ENCODE data around the gene AFAP1.

The AFAP1 gene

DNA sequence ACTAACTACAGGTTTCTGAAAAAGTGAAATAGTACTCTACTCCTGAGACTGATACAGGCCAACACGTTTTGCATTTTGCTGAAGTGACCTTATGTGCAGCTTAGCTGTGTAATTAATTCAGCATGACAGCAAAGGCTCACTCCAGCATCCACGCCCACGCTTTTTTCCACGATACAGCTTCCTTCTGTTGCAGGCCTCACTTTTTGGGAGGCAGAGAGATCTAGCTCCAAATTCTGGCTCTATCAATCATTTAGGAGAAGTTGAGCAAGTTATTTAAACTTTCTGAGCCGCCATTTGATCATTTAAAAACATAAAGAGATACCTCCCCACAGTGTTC, 160.3 kb downstream of the AFAP1 start:
- no peak for DNase-seq

DNA sequence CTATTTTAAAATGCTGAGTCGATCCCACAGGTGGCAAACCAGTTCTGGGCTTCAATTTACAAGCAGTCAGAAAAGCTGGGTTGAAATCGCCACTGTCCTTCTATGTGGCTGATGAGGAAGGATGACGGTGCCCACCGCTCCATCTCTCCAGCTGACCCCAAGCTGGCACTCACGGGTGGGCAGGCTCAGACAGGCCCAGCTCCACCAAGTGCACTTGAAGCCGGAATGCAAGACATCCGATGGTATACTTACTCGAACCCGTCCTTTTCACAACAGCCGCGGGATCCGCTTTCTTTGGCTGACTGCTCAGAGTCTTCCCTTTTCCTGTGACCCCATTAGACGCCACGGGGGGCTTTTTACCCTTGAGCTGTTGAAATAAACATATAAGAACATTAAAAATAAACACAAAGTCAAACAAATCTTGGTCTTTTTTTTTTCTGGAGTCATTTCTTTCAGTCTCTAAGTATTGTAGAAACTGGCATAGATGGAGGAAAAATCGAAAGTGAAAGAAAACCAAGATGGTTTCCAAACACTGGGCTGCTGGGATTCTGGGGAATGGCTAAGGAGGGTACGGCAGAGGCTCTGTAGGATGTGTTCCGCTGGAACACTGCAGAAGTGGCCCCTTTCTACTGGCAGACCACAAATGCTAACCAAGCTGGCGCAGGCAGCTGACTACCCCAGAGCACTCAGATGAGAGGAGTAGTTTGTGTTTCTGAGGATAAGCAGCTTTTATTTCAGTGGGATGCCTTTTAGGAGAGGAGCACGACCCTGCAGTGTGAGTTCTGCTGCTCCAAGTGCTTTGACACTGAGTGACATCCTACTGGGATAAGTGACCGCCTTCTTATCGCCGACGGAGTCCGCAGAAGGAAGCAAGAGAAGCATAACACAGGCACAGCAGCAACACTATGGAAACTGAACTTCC, 160.9 kb downstream of the AFAP1 start:
- DNase-seq = no peak

GRCh38 chr4:7777871-7778509, 161.7 kb downstream of the AFAP1 start:
- DNase-seq = no peak

DNA sequence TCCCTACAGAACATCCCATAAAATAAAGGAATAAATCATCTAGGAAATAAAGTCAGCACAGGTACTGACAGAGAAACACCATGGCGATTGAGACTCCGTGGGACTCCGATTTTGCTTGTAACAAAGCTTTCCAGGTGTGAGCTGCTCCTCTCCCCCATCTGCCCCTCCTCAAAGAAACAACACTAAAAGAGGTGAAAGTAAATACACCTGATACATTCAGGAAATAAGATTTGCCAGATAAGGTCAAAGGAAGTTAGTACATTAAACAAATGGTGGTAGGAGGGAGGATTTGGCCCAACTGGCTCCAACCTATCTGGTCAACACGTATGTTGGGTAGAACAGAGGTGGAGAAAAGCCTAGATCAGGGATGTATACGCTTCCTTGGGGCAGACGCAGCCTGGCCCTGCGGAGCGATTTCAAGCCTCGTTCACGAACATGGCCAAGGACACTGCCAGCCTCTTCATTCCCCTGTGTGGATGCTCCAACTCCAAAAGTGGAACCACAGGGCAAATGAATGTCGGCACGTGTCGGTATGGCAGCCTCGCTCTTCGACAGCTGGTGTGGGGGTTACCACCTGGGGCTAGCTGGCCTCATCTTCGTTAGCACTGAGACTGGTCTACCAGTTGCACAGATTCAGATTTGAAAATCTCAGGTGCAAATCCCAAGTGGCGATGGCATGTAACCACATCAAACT, 162.5 kb downstream of the AFAP1 start:
- no peak for DNase-seq

DNA sequence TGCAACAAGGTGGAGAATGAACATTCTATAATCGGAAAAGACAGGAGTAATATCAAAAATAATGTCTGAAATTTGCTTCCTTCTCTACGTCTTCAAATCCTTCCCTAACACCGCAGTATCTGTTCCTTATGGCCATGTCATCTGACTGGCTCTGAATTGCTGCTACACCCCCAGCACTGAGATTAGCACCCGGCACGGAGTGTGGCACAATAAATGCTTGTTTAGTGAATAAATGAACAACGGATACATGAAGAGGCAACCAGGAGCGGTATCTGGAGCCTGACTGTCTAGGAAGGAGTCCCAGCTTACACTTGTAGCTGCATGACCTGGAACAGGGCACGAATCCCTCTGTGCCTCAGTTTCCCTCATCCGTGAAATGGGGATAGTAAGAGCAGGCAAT, 164.3 kb downstream of the AFAP1 start:
- DNase-seq = no peak

DNA sequence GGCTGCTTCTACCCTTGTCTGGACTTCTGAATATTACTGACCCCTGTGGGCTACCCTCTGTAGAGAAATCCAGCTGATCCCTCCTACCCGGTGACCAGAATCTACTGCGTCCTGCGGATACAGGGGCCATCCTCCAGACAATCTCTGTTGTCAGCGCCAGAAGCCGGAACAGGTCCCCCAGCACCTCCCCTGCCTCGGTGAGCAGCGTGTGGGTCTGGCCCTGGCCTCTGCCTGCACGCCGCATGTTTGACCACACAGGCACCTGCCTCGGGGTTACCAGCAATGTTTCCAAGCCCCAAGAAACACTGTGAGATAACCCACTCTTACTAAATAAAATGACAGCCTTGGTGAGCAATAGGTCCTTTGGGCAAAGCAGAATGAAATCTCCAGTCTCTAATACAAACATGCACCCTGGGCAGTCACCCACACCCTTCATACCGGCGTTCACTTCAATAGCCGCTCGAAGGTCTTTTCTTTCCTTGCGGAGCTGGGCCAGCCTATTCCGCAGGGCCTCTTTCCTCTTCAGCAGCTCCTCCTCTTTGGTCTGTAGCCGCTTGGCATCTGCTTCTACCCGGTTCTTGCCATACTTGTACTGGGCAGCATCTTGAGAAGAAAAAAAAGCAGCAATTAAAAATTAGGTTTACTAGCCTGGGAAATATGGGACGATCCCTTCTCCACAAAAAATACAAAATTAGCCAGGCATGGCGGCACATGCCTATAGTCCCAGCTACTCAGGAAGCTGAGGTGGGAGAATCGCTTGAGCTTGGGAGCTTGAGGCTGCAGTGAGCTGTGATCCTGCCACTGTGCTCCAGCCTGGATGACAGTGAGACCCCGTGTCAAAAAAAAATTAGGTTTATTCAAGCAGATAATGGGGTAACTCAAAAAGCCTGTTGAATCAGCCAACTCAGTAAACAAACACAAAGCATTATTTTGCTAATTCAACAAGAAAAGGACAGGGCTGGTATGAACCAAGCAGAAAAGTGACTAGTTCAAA, 165.1 kb downstream of the AFAP1 start:
- no peak for DNase-seq

DNA sequence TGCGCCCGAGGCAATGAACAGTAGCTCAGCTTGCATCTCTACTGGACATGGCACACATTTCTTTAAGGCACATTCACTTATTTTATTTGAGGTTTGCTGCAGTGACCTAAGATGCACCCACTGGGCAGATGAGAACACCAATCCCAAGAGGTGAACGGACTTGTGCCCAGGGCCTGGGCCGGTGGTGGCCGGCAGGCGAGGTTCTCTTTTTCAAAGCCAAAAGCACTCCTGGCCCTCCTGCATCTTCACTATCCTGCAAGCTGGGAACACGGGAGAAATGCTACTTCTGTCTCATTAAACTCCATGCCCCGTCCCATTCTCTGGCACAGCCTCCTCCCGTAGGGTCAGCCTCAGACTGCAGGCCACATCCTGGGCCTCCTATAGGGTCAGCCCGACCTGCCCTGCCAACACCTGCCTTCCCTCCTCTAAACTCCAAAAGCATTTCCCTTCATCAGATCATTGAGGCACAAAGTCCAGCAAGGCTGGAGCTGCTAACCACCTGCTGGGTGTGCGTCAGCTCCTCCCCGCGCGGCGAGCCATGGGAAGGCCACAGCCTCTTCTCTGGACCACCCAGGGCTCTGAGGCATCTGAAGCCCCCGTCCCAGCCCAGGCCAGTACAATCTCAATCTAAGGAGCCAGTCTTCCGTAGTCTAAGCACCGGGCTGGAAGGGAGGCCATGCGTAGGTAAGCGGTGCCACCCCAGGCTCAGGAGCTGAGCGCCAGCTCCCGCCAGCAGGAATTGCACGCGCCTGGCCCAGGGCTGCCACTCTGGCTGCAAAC, 166.1 kb downstream of the AFAP1 start:
- no peak for DNase-seq

DNA sequence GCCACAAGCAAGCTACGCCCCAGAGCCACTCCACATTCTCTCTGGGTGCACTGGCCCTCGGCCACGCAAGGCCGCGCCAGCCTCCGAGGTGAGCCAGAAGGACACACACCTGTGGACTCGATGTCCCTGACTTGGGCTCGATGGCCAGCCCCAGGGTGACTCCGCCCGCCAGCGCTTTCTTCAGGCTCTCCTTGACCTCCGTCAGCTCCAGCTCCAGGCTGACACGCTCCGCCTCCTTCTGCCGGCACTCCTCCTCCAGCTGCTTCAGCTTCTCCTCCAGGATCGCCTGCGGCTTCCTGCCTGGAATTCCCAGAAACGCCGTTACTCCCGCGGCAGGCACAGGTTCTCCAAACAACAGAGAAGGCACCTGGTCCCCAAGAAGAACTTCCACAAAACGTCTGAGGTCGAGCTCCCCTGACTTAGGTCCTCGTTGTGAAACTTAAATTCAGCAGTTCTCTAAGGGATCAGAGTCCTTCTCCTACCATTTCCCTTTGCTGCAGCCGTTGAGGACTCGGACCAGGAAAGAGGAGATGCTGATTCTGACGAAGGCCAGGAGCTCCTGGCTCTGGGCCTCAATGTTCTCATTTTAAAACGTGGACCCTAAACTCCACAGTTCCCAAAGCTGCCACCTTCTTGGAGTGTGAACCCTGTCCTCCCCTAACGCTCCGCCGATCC, 166.8 kb downstream of the AFAP1 start:
- no peak for DNase-seq

GRCh38 chr4:7771541-7772507, 167.8 kb downstream of the AFAP1 start:
- no peak for DNase-seq

DNA sequence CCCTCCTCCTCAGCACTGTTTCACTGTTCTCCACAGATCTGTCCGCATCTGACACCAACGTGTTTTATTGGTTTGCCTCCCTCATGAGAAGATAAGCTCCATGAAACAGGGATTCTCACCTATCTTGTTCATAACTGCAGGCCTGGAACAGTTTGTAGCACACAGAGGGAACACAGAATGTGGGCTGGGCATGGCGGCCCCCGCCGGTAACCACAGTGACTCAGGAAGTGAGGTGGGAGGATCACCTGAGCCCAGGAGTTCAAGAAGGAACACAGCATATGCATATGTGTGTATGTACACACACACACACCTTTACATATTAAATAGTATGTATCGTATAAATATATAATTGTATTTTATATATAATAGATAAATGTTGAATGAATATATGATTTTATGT, 168.6 kb downstream of the AFAP1 start:
- no peak for DNase-seq

DNA sequence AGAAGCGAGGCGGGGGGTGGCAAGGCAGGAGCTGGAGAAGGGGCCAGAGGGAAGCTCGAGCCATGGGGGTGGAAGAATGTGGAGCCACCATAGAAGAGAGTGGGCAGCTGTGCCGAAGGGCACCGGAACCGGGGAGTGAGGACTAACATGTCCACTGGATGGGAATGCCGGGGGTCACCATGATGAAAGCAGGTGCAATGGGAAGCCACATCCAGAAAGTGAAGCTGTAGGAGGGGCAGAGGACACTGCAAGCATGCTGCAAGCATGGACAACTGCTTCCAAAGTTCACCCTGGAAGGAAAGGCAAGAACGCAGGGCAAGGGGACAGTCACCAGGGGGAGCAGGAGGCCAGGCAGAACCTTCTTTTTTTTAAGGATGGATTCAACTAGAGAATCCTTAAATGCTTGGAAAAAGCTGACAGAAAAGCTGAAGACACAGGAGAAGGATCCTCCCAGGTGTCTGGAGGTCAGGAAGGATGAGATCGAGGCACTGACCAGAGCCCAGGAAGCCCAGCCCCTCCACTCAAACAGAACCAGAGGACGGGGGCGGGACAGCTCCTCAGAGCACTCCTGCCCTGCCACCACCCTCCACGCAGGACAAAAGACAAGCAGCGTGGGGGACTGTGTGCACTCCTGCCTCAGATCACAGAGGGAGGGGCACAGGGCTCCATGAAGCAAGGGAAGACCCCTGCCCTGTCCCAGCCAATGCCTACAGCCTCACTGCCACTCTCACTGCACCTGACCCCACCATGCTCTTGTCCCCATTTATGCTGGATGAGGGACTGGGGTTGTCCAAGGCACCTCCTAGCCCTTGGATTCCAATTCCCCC, 169.2 kb downstream of the AFAP1 start:
- no peak for DNase-seq

DNA sequence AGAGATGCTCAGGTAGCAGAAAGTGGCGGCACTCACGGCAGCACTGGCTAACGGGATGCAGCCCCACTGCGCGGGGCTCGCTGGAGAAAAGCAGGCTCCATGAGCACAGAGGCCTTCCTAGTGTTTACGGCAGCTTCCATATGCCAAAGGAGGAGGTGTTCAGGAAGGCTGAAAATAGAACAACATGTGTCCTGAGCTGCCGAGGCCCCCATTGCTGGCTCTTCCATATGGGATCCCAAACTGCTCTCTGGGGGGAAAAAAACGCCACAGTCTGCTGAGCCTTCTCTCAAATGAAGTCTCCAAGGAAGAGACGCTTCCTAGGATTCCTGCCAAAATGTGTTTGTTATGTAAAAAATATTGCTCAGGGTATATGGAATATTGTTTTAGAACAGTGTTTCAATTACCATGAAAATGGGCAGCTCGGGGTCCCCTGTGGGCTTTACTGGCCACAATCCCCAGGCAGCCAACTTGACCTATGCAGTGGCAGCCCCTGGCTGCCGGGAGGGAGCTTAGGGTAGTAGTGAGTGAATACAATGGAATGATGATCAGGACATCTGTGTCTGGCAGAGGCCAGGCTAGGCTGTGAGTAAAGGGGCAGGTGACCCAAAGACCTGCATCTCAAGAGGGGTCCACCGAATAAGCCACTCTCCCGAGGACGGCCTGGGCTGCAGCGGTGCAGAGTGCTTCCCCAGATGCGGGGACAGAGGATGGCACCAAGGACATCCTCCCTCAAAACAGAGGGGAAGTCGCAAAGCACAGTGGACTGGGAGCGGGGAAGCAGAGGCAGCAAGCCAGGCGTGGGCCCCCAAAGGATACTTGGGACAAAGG, 170.1 kb downstream of the AFAP1 start:
- DNase-seq = no peak

GRCh38 chr4:7768736-7769135, 170.9 kb downstream of the AFAP1 start:
- DNase-seq = no peak

DNA sequence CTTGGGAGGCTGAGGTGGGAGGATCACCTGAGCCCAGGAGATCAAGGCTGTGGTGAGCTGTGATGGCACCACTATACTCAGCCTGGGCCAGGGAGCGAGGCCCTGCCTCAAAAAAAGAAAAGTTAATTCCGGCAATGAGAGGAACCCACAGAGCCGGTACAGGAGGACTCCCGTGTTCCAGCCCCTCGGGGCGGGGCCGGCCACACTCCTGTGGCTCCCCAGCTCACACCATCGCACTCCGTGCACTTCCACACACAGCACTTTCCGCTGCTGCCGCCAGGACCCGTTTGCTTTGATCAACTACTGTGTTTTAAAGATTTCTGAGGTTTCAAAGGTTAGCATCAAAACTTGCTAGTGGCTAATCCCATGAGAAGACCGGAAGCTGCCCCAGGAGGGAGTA, 171.7 kb downstream of the AFAP1 start:
- DNase-seq = no peak

DNA sequence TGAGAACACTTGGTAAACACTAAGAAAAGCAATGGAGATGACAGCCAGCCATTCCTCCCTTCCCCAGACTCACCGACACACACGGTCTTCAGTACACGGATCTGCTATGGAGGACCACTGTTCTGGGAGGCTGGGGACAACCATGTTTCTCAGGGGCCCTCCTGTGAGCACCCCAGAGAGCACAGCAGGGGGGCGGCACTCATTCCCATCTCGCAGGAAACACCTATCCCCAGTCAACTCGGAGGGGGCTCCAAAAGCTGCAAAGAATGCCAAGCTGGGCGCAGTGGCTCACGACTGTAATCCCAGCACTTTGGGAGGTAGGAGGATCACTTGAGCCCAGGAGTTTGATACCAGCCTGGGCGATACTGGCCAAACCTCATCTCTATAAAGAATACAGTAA, 172.1 kb downstream of the AFAP1 start:
- DNase-seq = no peak

DNA sequence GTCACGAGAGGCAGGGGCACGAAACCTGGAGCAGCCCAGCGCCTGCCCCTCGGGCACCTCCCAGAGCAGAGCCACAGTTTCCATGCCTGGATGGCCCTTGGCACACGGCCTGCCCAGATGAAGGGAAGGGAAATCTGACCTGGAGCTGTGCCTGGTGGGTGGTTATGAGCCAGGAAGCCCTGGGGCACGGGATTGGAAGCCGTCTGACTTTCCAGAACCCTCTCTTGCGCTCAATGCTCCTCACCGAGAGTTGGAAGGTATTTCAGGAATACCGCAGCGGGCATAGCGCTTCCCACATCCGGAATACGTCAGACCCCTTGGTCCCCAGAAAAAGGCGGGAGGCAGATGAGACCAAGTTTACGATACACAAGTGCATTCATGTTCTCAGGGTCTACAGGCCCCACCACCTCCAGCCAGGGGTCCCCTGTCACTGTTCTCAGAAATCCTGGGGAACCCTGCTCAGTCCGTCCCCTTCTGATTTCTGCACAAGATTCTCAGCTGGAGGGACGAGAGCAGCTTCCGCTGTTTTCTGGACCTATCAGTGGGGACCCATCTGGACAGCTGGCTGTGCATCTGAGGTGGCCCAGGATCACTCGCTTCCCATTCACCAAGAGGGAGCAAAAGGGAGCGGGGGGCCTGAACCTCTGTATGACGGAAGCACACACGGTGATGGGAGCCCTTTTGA, 172.9 kb downstream of the AFAP1 start:
- no peak for DNase-seq

- DNase-seq = no peak
These were observed 173.6 kb downstream of the AFAP1 start for GRCh38 chr4:7766086-7766485.

DNA sequence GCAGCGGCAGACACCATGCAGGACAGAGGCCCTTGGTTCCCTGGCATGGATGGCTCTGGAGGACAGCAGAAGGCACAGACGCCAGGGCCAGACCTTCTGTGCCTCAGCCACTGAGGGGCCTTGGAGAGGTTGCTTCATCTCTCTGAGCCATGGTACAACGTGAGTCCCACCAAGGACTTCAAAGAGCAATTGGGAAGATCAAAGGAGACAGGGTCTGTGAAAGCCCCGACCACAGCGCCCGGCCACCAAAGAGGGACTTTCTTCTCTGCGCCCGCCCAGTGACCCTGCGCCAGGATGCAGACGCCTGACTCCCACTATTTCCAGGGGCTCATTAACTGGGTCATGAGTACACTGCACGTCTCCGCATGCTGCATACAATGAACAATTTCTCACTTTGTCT, 174.0 kb downstream of the AFAP1 start:
- DNase-seq = no peak

Data from NCI-H187 treated with DMSO at 0.1 percent for 48 hours (cell line).